ENCODE data around the gene TMEM72. TPM values are rescaled to one million over a fixed set of nuclear protein-coding genes. Genes with fewer than 3 reads are reported as not detected.

TMEM72 gene
- total and polyA plus RNA-seq, 2 donors (not counting 3 experiments of a cell fraction or from before 2014, with no cell fraction given) = not detected

DNA sequence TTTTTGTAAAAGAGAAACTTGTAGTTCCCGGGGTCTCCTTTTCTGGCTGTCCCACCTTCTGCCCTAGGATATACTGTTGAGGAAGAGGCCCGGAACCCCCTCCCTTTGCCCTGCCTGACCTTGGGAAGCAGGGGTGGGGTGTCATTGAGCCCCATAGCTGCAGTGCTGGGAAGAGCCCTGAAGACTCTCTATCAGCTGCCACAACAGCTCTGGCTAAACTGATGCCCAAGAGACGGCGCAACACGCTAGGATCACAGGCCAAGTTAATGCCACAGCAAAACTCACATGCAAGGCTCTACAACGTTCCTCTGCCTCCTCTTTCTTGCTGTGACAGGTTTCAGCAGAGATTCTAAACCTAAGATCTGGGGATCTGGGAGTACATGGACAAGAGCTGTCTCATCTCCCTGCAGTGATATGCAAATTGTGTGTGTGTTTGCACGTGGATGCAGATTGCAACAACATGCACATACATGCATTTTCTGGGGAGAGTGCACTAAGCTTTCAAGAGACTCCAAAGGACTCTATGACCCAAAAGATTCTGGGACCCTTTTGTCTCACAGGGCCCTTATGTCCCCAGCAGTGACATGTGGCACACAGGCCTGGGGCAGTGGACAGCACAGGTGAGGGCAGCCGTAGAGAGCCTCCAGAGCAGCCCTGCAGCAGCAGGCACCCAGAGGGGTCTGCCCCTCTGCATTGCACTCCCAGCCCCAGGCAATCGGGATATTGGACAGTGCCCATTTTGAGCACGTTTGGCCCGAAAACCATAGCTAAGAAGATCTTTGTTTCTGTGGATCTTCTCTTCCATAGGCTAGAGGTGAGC, 51.0 kb downstream of the TMEM72 start:
- H2AFZ ChIP-seq (ENCODE audit: low read depth, low read length) = no peak overlapping the region
- no peak for FAIRE-seq
- H3K4me1 ChIP-seq (ENCODE audit: control insufficient read depth, extremely low read depth, insufficient read depth, low read length) = peaks cover 11% of the 10 kb centered on the region
- no peaks in the 10 kb centered on the region for H3K9me3 ChIP-seq (replicated peaks; ENCODE audit: control insufficient read depth, insufficient read depth, low read length)
- no peak overlapping the region for H3K4me3 ChIP-seq (replicated peaks in 1 of 3; ENCODE audit: insufficient read depth in 1 of 3, low read depth in 1 of 3, low read length in 3 of 3)
- dilution Hi-C loops (cut with MboI; ENCODE audit: extremely low pct_ligation_motif_present, low sequenced_read_pairs) (no loop called here), intact Hi-C loops (cut with micrococcal nuclease) (no loop called here)
- H3K27me3 ChIP-seq (ENCODE audit: control insufficient read depth in 2 of 2, insufficient read depth in 2 of 2, low read length in 2 of 2) = no peaks in the 10 kb centered on the region
- no peak for DNase-seq (ENCODE audit: low read depth, low spot score)
- H3K79me2 ChIP-seq (ENCODE audit: control insufficient read depth, insufficient read depth, low read length) = no peaks in the 10 kb centered on the region
- H3K27ac ChIP-seq (ENCODE audit: insufficient read depth, low read depth, low read length) = no peak overlapping the region
- no peak overlapping the region for H3K9ac ChIP-seq (replicated peaks; ENCODE audit: extremely low read depth, insufficient read depth, low read length)
- POLR2A ChIA-PET = no interaction called here
- no TSS peak for BruUV-seq (replicated peaks)
- CTCF ChIA-PET = interaction anchor here (1.3 to 3.5 kb wide), 6 partner anchors 9 to 29 kb away, joined by 5 to 12 read pairs (median 8); no protein-coding TSS in a partner anchor
- TF ChIP-seq POLR2AphosphoS5 (IDR thresholded peaks at IDR 0.05; ENCODE audit: insufficient read depth, low read depth, low read length) (no peak), JUN (IDR thresholded peaks at IDR 0.05; ENCODE audit: borderline replicate concordance, insufficient read depth, insufficient read length, low read depth) (no peak), GATA2 (IDR thresholded peaks at IDR 0.05; ENCODE audit: insufficient read depth, insufficient read length, low read depth, low read length) (no peak)
- no peaks in the 10 kb centered on the region for H3K9me1 ChIP-seq (replicated peaks; ENCODE audit: control insufficient read depth, extremely low read depth, insufficient read depth, low read length)
- no peak overlapping the region for H3K4me2 ChIP-seq (ENCODE audit: insufficient read depth, low read length)
- H4K20me1 ChIP-seq (replicated peaks; ENCODE audit: control insufficient read depth, extremely low read depth, insufficient read depth, low read length) = no peaks in the 10 kb centered on the region
- H3K36me3 ChIP-seq (ENCODE audit: control insufficient read depth in 2 of 2, extremely low read depth in 1 of 2, insufficient read depth in 2 of 2, low read length in 2 of 2) = no peaks in the 10 kb centered on the region

DNA sequence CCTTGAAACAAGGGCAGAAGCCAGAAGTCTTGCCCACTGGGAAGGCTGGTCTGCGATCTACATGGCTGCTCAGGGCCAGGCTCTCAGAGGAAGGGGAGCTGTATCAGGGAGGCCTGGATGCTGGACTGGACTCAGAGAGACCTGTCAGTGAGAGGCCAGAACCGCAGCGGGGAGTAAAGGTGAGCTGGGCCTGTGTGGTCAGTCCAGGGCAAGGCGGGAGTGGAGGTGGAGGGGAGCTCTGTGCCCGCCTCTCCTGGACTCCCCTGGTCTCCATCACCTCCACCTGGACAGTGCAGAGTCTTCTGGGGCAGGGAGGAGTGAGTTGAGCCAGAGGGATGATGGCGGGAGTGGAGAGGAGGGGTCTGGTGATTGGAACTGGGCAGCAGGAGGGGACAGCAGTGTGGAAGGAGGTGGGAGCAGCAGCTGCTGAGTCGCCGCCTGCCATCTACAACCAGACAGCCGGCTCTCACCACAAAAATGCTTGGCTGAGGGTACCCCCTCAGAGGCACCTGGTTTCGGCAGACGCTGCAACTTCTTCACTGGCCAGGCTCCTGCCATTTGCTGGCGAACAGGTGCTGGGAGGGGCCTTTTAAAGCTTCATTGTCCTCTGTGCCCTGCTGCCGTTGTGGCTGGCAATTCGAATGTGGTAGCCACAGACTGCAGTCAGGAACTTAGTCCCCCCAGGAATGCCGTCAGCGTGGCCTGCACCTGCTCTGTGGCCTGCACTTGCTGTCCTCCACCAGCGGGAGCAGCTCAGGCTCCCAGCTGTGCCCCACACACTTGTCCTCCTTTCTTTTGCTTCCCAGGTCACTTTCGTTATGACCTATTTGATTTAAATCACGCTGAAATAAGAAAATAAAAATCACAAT, 52.0 kb downstream of the TMEM72 start:
- Histone ChIP-seq H4K20me1 (replicated peaks; ENCODE audit: control insufficient read depth, extremely low read depth, insufficient read depth, low read length) (no peaks in the 10 kb centered on the region), H3K9ac (replicated peaks; ENCODE audit: extremely low read depth, insufficient read depth, low read length) (no peak overlapping the region), H2AFZ (ENCODE audit: low read depth, low read length) (no peak overlapping the region), H3K79me2 (ENCODE audit: control insufficient read depth, insufficient read depth, low read length) (no peaks in the 10 kb centered on the region), H3K27ac (ENCODE audit: insufficient read depth, low read depth, low read length) (no peak overlapping the region), H3K4me1 (ENCODE audit: control insufficient read depth, extremely low read depth, insufficient read depth, low read length) (peaks cover 11% of the 10 kb centered on the region), H3K9me3 (replicated peaks; ENCODE audit: control insufficient read depth, insufficient read depth, low read length) (no peaks in the 10 kb centered on the region), H3K36me3 (ENCODE audit: control insufficient read depth in 2 of 2, extremely low read depth in 1 of 2, insufficient read depth in 2 of 2, low read length in 2 of 2) (no peaks in the 10 kb centered on the region), H3K4me3 (replicated peaks in 1 of 3; ENCODE audit: insufficient read depth in 1 of 3, low read depth in 1 of 3, low read length in 3 of 3) (no peak overlapping the region), H3K4me2 (ENCODE audit: insufficient read depth, low read length) (no peak overlapping the region), H3K27me3 (ENCODE audit: control insufficient read depth in 2 of 2, insufficient read depth in 2 of 2, low read length in 2 of 2) (no peaks in the 10 kb centered on the region), H3K9me1 (replicated peaks; ENCODE audit: control insufficient read depth, extremely low read depth, insufficient read depth, low read length) (no peaks in the 10 kb centered on the region)
- ChIA-PET POLR2A (no interaction called here), CTCF (interaction anchor here (1.2 to 3.5 kb wide), 8 partner anchors 10 to 30 kb away, joined by 3 to 12 read pairs (median 6); no protein-coding TSS in a partner anchor)
- FAIRE-seq (no peak), DNase-seq (ENCODE audit: low read depth, low spot score) (no peak)
- dilution Hi-C loops (cut with MboI; ENCODE audit: extremely low pct_ligation_motif_present, low sequenced_read_pairs) (no loop called here), intact Hi-C loops (cut with micrococcal nuclease) (no loop called here)
- BruUV-seq (replicated peaks) = no TSS peak
- no peak for TF ChIP-seq EZH2 (IDR thresholded peaks at IDR 0.05; ENCODE audit: borderline replicate concordance, low read depth, low read length, severe bottlenecking)
- no peak for TF ChIP-seq FOS (IDR thresholded peaks at IDR 0.05; ENCODE audit: borderline replicate concordance, insufficient read depth, low read length)
- TF ChIP-seq, protein P1, sequence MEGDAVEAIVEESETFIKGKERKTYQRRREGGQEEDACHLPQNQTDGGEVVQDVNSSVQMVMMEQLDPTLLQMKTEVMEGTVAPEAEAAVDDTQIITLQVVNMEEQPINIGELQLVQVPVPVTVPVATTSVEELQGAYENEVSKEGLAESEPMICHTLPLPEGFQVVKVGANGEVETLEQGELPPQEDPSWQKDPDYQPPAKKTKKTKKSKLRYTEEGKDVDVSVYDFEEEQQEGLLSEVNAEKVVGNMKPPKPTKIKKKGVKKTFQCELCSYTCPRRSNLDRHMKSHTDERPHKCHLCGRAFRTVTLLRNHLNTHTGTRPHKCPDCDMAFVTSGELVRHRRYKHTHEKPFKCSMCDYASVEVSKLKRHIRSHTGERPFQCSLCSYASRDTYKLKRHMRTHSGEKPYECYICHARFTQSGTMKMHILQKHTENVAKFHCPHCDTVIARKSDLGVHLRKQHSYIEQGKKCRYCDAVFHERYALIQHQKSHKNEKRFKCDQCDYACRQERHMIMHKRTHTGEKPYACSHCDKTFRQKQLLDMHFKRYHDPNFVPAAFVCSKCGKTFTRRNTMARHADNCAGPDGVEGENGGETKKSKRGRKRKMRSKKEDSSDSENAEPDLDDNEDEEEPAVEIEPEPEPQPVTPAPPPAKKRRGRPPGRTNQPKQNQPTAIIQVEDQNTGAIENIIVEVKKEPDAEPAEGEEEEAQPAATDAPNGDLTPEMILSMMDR (IDR thresholded peaks at IDR 0.05; ENCODE audit: extremely low read depth in 1 of 2, insufficient read depth in 1 of 2, low read depth in 1 of 2, low read length in 2 of 2) = peak in 1 of 2 donors; percentile 25
- TF ChIP-seq, protein P2, sequence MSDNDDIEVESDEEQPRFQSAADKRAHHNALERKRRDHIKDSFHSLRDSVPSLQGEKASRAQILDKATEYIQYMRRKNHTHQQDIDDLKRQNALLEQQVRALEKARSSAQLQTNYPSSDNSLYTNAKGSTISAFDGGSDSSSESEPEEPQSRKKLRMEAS (IDR thresholded peaks at IDR 0.05; ENCODE audit: insufficient read depth, insufficient read length) = no peak
